ENCODE data around the gene TWIST2.

TWIST2 gene

GRCh38 chr2:238874330-238875050 lies 26.6 kb downstream of the TWIST2 start:
- no peak for FAIRE-seq

GRCh38 chr2:238875101-238875470 lies 27.2 kb downstream of the TWIST2 start:
- FAIRE-seq, result no peak

- FAIRE-seq, result no peak
These were observed 27.8 kb downstream of the TWIST2 start for GRCh38 chr2:238875471-238876231.

GRCh38 chr2:238876232-238876630 lies 28.3 kb downstream of the TWIST2 start:
- FAIRE-seq, result no peak

GRCh38 chr2:238878051-238878735 lies 30.3 kb downstream of the TWIST2 start:
- no peak for FAIRE-seq

- FAIRE-seq, result no peak
These were observed 31.2 kb downstream of the TWIST2 start for GRCh38 chr2:238879043-238879442.

- no peak for FAIRE-seq
These were observed 31.9 kb downstream of the TWIST2 start for GRCh38 chr2:238879621-238880377.

- FAIRE-seq, result no peak
These were observed 33.6 kb downstream of the TWIST2 start for GRCh38 chr2:238881353-238882081.

GRCh38 chr2:238882082-238882755 lies 34.3 kb downstream of the TWIST2 start:
- FAIRE-seq, result no peak

- no peak for FAIRE-seq
These were observed 35.6 kb downstream of the TWIST2 start for GRCh38 chr2:238883421-238883901.

- FAIRE-seq, result no peak
These were observed 36.4 kb downstream of the TWIST2 start for GRCh38 chr2:238884122-238884811.

GRCh38 chr2:238884812-238885408 lies 37.0 kb downstream of the TWIST2 start:
- no peak for FAIRE-seq

GRCh38 chr2:238886453-238887094 lies 38.7 kb downstream of the TWIST2 start:
- FAIRE-seq, result no peak

- FAIRE-seq, result no peak
These were observed 39.7 kb downstream of the TWIST2 start for GRCh38 chr2:238887616-238888015.

GRCh38 chr2:238888781-238889180 lies 40.9 kb downstream of the TWIST2 start:
- FAIRE-seq, result no peak

- no peak for FAIRE-seq
These were observed 42.2 kb downstream of the TWIST2 start for GRCh38 chr2:238890131-238890530.

- no peak for FAIRE-seq
These were observed 43.0 kb downstream of the TWIST2 start for GRCh38 chr2:238890618-238891456.

- no peak for FAIRE-seq
These were observed 43.7 kb downstream of the TWIST2 start for GRCh38 chr2:238891457-238892203.

- FAIRE-seq, result no peak
These were observed 44.3 kb downstream of the TWIST2 start for GRCh38 chr2:238892204-238892500.

All from G401.6 (cell line).